SK-N-SH (cell line): ENCODE measurements around the gene SPSB3. TPM values are rescaled to one million over a fixed set of nuclear protein-coding genes. Genes with fewer than 3 reads are reported as not detected.

ENCODE experiments used
- CTCF ChIA-PET: fragments of 300-600, 350-600 bp; formaldehyde crosslinking; extraction: SDS; loops from one replicate; lab custom pipeline; 2021; lab: Yijun Ruan, JAX
- POLR2A ChIA-PET: fragments of 350-600 bp; sonication (Branson Sonifier 250); formaldehyde crosslinking; extraction: SDS; loops from one replicate; lab custom pipeline; 2020; ENCODE audit warnings: antibody characterized with exemption, inconsistent platforms; lab: Yijun Ruan, JAX
- DNase-seq: peaks from one replicate; pipeline ENCODE4 v3.0.0; 2012
- H2AFZ ChIP-seq: fragments of 200-600 bp; sonication (generic); 2 replicates; pipeline ENCODE4 v1.8.1; 2016; ENCODE audit warnings: antibody characterized with exemption, mild to moderate bottlenecking, low read depth
- H3F3A ChIP-seq: fragments of 200-600 bp; sonication (generic); replicated peaks from 2 replicates; pipeline ENCODE3; 2016; ENCODE audit warnings: antibody characterized with exemption, mild to moderate bottlenecking; ENCODE audit not compliant: insufficient read depth
- H3K27ac ChIP-seq, 2 experiments: fragments of 200-500 bp in 1 of 2; fragments of 200-600 bp in 1 of 2; sonication (Bioruptor generic) in 1 of 2; sonication (generic), shearing (Covaris generic) in 1 of 2; 2 replicates each; pipeline versions ENCODE4 v1.5.1 to v1.6.1; 2014 to 2016; ENCODE audit warnings: low read depth in 2 of 2, inconsistent platforms in 1 of 2, low read length in 1 of 2, mild to moderate bottlenecking in 1 of 2, mixed read lengths in 1 of 2
- H3K27me3 ChIP-seq: fragments of 200-600 bp; sonication (generic), shearing (Covaris generic); 2 replicates; pipeline ENCODE4 v1.6.1; 2016; ENCODE audit warnings: mixed run types; ENCODE audit not compliant: insufficient read depth
- H3K36me3 ChIP-seq, 2 experiments: fragments of 200-500 bp in 1 of 2; fragments of 200-600 bp in 1 of 2; sonication (Bioruptor generic) in 1 of 2; sonication (generic) in 1 of 2; replicated peaks in 1 of 2; 2 replicates each; pipeline versions ENCODE3 to v1.5.1; 2014 to 2016; ENCODE audit warnings: low read length in 1 of 2, mild to moderate bottlenecking in 1 of 2; ENCODE audit not compliant: insufficient read depth in 2 of 2, control insufficient read depth in 1 of 2
- H3K4me1 ChIP-seq, 2 experiments: fragments of 200-500 bp in 1 of 2; fragments of 200-600 bp in 1 of 2; sonication (Bioruptor generic) in 1 of 2; sonication (generic), shearing (Covaris generic) in 1 of 2; 2 replicates each; pipeline versions ENCODE4 v1.5.1 to v1.6.1; 2014 to 2016; ENCODE audit warnings: low read depth in 1 of 2, low read length in 1 of 2, mixed run types in 1 of 2; ENCODE audit not compliant: insufficient read depth in 2 of 2, control insufficient read depth in 1 of 2
- H3K4me2 ChIP-seq: fragments of 200-600 bp; sonication (generic), shearing (Covaris generic); 2 replicates; pipeline ENCODE4 v1.6.1; 2017; ENCODE audit warnings: mixed run types
- H3K4me3 ChIP-seq, 2 experiments: fragments of 200-500 bp in 1 of 2; fragments of 200-600 bp in 1 of 2; sonication (Bioruptor generic) in 1 of 2; sonication (generic), shearing (Covaris generic) in 1 of 2; 2 replicates each; pipeline versions ENCODE4 v1.5.1 to v1.8.1; 2014 to 2016; ENCODE audit warnings: low read depth in 2 of 2, inconsistent platforms in 1 of 2, low read length in 1 of 2, mild to moderate bottlenecking in 1 of 2, mixed read lengths in 1 of 2, moderate library complexity in 1 of 2
- H3K79me2 ChIP-seq: fragments of 200-600 bp; sonication (generic); 2 replicates; pipeline ENCODE4 v1.8.1; 2017; ENCODE audit warnings: mild to moderate bottlenecking; ENCODE audit not compliant: insufficient read depth
- H3K9ac ChIP-seq: fragments of 200-600 bp; sonication (generic); 2 replicates; pipeline ENCODE4 v1.6.1; 2017; ENCODE audit warnings: mixed run types
- H3K9me2 ChIP-seq: fragments of 200-600 bp; sonication (generic); 2 replicates; pipeline ENCODE4 v1.6.1; 2017; ENCODE audit warnings: mixed run types
- H3K9me3 ChIP-seq: fragments of 200-600 bp; sonication (generic); 2 replicates; pipeline ENCODE4 v1.6.1; 2017; ENCODE audit warnings: mixed run types, mild to moderate bottlenecking, moderate library complexity
- H4K20me1 ChIP-seq: fragments of 200-600 bp; sonication (generic); 2 replicates; pipeline ENCODE4 v1.6.1; 2017; ENCODE audit warnings: mild to moderate bottlenecking, mixed run types; ENCODE audit not compliant: insufficient read depth
- CTCF ChIP-seq: fragments of 200-600 bp; sonication (generic); IDR thresholded peaks from 2 replicates; pipeline ENCODE4 v1.6.1; 2017; ENCODE audit warnings: antibody characterized with exemption, mild to moderate bottlenecking, moderate library complexity
- FOSL2 ChIP-seq: IDR thresholded peaks from 2 replicates; pipeline ENCODE4 v1.4.0; 2012; ENCODE audit warnings: low read depth, mild to moderate bottlenecking, moderate library complexity, borderline replicate concordance
- FOXJ3 ChIP-seq: sonication (generic); formaldehyde crosslinking; IDR thresholded peaks from 2 replicates; pipeline ENCODE4 v1.5.1; 2020; ENCODE audit warnings: mild to moderate bottlenecking, missing genetic modification reagents
- FOXM1 ChIP-seq: IDR thresholded peaks from 2 replicates; pipeline ENCODE4 v1.4.0; 2012; ENCODE audit warnings: low read depth, mild to moderate bottlenecking
- GABPA ChIP-seq: IDR thresholded peaks from 2 replicates; pipeline ENCODE4 v1.4.0; 2012; ENCODE audit warnings: low read depth, mild to moderate bottlenecking
- GATA2 ChIP-seq: sonication (generic); formaldehyde crosslinking; IDR thresholded peaks from 2 replicates; pipeline ENCODE4 v1.5.0; 2020; ENCODE audit warnings: mild to moderate bottlenecking, missing genetic modification reagents
- JUND ChIP-seq: IDR thresholded peaks from 2 replicates; pipeline ENCODE4 v1.4.0; 2012
- MEF2A ChIP-seq: IDR thresholded peaks from 2 replicates; pipeline ENCODE4 v1.4.0; 2012; ENCODE audit warnings: low read depth, borderline replicate concordance
- NFIC ChIP-seq: IDR thresholded peaks from 2 replicates; pipeline ENCODE4 v1.4.0; 2012; ENCODE audit warnings: borderline replicate concordance
- NRF1 ChIP-seq: IDR thresholded peaks from 2 replicates; pipeline ENCODE4 v1.6.1; 2012; ENCODE audit warnings: low read depth, mild to moderate bottlenecking, low read length
- RXRA ChIP-seq: IDR thresholded peaks from 2 replicates; pipeline ENCODE4 v1.4.0; 2012; ENCODE audit warnings: low read depth, mild to moderate bottlenecking, borderline replicate concordance
- SIN3A ChIP-seq: IDR thresholded peaks from 2 replicates; pipeline ENCODE4 v1.6.1; 2012; ENCODE audit warnings: low read depth, mild to moderate bottlenecking, low read length, moderate library complexity, borderline replicate concordance
- SMC3 ChIP-seq: IDR thresholded peaks from 2 replicates; pipeline ENCODE4 v1.6.1; 2012; ENCODE audit warnings: low read depth, low read length, improper control_type of control experiment
- TAF1 ChIP-seq: IDR thresholded peaks from 2 replicates; pipeline ENCODE4 v1.6.1; 2012; ENCODE audit warnings: low read depth, mild to moderate bottlenecking, low read length, moderate library complexity, borderline replicate concordance
- TCF12 ChIP-seq: IDR thresholded peaks from 2 replicates; pipeline ENCODE4 v1.4.0; 2012
- YY1 ChIP-seq: IDR thresholded peaks from 2 replicates; pipeline ENCODE4 v1.4.0; 2012; ENCODE audit warnings: low read depth, mild to moderate bottlenecking
- WGBS: methylation state at CpG from one replicate; pipeline ENCODE4 v1.1.6; 2017; ENCODE audit warnings: low lambda C conversion rate; 5-methylcytosine and 5-hydroxymethylcytosine counted together
- polyA plus RNA-seq, 3 experiments: library from polyadenylated mRNA; depleted of rRNA; stranded (reverse); fragments of >200 nt; gene quantifications; 2 replicates each; pipeline ENCODE4 v1.2.3, GENCODE V29; 2012
- TF ChIP-seq, protein P1 (sequence below): IDR thresholded peaks from 2 replicates; pipeline ENCODE4 v1.4.0; 2012; ENCODE audit warnings: low read depth, borderline replicate concordance
- TF ChIP-seq, protein P2 (sequence below): IDR thresholded peaks from 2 replicates; pipeline ENCODE4 v1.6.1; 2012; ENCODE audit warnings: mild to moderate bottlenecking, low read depth, low read length, moderate library complexity

The SPSB3 gene
- polyA plus RNA-seq, 1 of the 3 experiments (the other 2 are of a cell fraction), result 40.6 TPM

- H3K27me3 ChIP-seq, result no peaks in the 10 kb centered on the region
- H3K27ac ChIP-seq, result no peak overlapping the region
- no peak overlapping the region for H3K4me3 ChIP-seq
- H3K79me2 ChIP-seq, result peaks cover 4% of the 10 kb centered on the region; the same call in 1 of the 2 replicates
- TF ChIP-seq TCF12, result no peak
- peaks cover 0 to 14% of the 10 kb centered on the region in 2 experiments for H3K36me3 ChIP-seq
- no peaks in the 10 kb centered on the region for H4K20me1 ChIP-seq
- H3K4me2 ChIP-seq, result no peak overlapping the region
- H3K4me1 ChIP-seq, result no peaks in the 10 kb centered on the region
- WGBS, result 91% methylated on average over 31 of the region's 40 CpGs
- H3F3A ChIP-seq, result peaks cover 7% of the 10 kb centered on the region
- H3K9me2 ChIP-seq, result no peaks in the 10 kb centered on the region
- H3K9ac ChIP-seq, result no peak overlapping the region
- ChIA-PET POLR2A (no interaction called here), CTCF (no interaction called here)
- H2AFZ ChIP-seq, result no peak overlapping the region
- H3K9me3 ChIP-seq, result no peaks in the 10 kb centered on the region
- DNase-seq, result no peak
Measured at GRCh38 chr16:1816396-1817275, 34.3 kb upstream of the SPSB3 start.

- H3K9me3 ChIP-seq, result no peaks in the 10 kb centered on the region
- H3K27me3 ChIP-seq, result no peaks in the 10 kb centered on the region
- CTCF ChIA-PET, result no interaction called here
- no peak overlapping the region for H3K9ac ChIP-seq
- H3K9me2 ChIP-seq, result no peaks in the 10 kb centered on the region
- no peaks in the 10 kb centered on the region for H4K20me1 ChIP-seq
- H2AFZ ChIP-seq, result no peak overlapping the region
- H3K4me3 ChIP-seq, result no peak overlapping the region
- TF ChIP-seq GABPA, result no peak
- no peak for TF ChIP-seq NRF1
- TF ChIP-seq MEF2A, result no peak
- no peak for TF ChIP-seq SMC3
- no peak for TF ChIP-seq SIN3A
- TF ChIP-seq, protein P1, sequence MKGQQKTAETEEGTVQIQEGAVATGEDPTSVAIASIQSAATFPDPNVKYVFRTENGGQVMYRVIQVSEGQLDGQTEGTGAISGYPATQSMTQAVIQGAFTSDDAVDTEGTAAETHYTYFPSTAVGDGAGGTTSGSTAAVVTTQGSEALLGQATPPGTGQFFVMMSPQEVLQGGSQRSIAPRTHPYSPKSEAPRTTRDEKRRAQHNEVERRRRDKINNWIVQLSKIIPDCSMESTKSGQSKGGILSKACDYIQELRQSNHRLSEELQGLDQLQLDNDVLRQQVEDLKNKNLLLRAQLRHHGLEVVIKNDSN, result no peak
- TF ChIP-seq FOXM1, result no peak
- TF ChIP-seq, protein P2, sequence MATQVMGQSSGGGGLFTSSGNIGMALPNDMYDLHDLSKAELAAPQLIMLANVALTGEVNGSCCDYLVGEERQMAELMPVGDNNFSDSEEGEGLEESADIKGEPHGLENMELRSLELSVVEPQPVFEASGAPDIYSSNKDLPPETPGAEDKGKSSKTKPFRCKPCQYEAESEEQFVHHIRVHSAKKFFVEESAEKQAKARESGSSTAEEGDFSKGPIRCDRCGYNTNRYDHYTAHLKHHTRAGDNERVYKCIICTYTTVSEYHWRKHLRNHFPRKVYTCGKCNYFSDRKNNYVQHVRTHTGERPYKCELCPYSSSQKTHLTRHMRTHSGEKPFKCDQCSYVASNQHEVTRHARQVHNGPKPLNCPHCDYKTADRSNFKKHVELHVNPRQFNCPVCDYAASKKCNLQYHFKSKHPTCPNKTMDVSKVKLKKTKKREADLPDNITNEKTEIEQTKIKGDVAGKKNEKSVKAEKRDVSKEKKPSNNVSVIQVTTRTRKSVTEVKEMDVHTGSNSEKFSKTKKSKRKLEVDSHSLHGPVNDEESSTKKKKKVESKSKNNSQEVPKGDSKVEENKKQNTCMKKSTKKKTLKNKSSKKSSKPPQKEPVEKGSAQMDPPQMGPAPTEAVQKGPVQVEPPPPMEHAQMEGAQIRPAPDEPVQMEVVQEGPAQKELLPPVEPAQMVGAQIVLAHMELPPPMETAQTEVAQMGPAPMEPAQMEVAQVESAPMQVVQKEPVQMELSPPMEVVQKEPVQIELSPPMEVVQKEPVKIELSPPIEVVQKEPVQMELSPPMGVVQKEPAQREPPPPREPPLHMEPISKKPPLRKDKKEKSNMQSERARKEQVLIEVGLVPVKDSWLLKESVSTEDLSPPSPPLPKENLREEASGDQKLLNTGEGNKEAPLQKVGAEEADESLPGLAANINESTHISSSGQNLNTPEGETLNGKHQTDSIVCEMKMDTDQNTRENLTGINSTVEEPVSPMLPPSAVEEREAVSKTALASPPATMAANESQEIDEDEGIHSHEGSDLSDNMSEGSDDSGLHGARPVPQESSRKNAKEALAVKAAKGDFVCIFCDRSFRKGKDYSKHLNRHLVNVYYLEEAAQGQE, result no peak
- no peak for TF ChIP-seq GATA2
- no peak for TF ChIP-seq FOXJ3 (CRISPR knock-in tag)
- TF ChIP-seq JUND, result no peak
- TF ChIP-seq TAF1, result no peak
- TF ChIP-seq FOSL2, result no peak
- TF ChIP-seq CTCF, result no peak
- no peak for TF ChIP-seq NFIC
- no peak for TF ChIP-seq YY1
- no peak for TF ChIP-seq RXRA
- no peaks in the 10 kb centered on the region for H3K4me1 ChIP-seq
- no peak overlapping the region for H3K27ac ChIP-seq
- peaks cover 7% of the 10 kb centered on the region for H3F3A ChIP-seq
- no peak for DNase-seq
- H3K4me2 ChIP-seq, result no peak overlapping the region
- POLR2A ChIA-PET, result no interaction called here
- H3K79me2 ChIP-seq, result peaks cover 4% of the 10 kb centered on the region; the same call in 1 of the 2 replicates
- WGBS, result 94% methylated on average over 10 of the region's 11 CpGs
- H3K36me3 ChIP-seq, result peaks cover 0 to 14% of the 10 kb centered on the region in 2 experiments
Measured at GRCh38 chr16:1815461-1815860, 33.1 kb upstream of the SPSB3 start.
